Measurements from ENCODE around the gene RHBDD1. TPM values are rescaled to one million over a fixed set of nuclear protein-coding genes. Genes with fewer than 3 reads are reported as not detected.

Gene RHBDD1
- total RNA-seq, 2 donors from 2014 or later, result 10.2 to 17.3 TPM

GRCh38 chr2:227016894-227017293, 181.0 kb downstream of the RHBDD1 start:
- TF ChIP-seq, protein P1, sequence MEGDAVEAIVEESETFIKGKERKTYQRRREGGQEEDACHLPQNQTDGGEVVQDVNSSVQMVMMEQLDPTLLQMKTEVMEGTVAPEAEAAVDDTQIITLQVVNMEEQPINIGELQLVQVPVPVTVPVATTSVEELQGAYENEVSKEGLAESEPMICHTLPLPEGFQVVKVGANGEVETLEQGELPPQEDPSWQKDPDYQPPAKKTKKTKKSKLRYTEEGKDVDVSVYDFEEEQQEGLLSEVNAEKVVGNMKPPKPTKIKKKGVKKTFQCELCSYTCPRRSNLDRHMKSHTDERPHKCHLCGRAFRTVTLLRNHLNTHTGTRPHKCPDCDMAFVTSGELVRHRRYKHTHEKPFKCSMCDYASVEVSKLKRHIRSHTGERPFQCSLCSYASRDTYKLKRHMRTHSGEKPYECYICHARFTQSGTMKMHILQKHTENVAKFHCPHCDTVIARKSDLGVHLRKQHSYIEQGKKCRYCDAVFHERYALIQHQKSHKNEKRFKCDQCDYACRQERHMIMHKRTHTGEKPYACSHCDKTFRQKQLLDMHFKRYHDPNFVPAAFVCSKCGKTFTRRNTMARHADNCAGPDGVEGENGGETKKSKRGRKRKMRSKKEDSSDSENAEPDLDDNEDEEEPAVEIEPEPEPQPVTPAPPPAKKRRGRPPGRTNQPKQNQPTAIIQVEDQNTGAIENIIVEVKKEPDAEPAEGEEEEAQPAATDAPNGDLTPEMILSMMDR (IDR thresholded peaks at IDR 0.05), result no peak
- no peak for ATAC-seq (ENCODE audit: insufficient number of reproducible peaks, low FRiP score, low read depth)
- no peak for DNase-seq (ENCODE audit: low spot score)
- H3K4me1 ChIP-seq (ENCODE audit: control insufficient read depth in 1 of 2, low read depth in 2 of 2), result no peaks in the 10 kb centered on the region
- H3K27ac ChIP-seq, result no peak overlapping the region
- no peaks in the 10 kb centered on the region for H3K9me3 ChIP-seq
- H3K36me3 ChIP-seq, result peaks cover 10% of the 10 kb centered on the region
- no peaks in the 10 kb centered on the region for H3K27me3 ChIP-seq (replicated peaks; ENCODE audit: insufficient read depth)
- no peak overlapping the region for H3K4me3 ChIP-seq

DNA sequence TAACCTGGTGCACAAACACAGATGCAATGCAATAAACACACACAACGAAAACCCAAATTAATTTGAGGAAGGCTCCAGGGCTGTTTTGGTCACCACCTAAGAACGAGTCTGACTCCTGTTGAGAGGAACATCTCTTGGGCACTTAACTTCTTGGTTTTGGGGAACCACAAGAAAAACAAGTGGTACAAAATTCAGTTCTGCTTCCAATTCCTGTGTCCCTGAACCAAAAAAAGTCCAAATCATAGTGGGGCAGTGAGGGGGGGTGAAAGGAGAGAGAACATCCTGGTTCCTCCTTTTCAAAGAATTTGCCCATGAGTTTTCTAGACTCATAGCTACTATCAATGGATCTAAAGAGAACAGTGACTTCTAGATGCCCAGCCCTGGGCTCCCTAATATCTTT, 184.6 kb downstream of the RHBDD1 start:
- Histone ChIP-seq H3K27ac (no peak overlapping the region), H3K4me1 (ENCODE audit: control insufficient read depth in 1 of 2, low read depth in 2 of 2) (no peaks in the 10 kb centered on the region), H3K36me3 (peaks cover 12% of the 10 kb centered on the region), H3K9me3 (no peaks in the 10 kb centered on the region), H3K4me3 (no peak overlapping the region), H3K27me3 (replicated peaks; ENCODE audit: insufficient read depth) (no peaks in the 10 kb centered on the region)
- TF ChIP-seq, protein P1 (IDR thresholded peaks at IDR 0.05), result no peak
- ATAC-seq (ENCODE audit: insufficient number of reproducible peaks, low FRiP score, low read depth) (no peak), DNase-seq (ENCODE audit: low spot score) (no peak)

DNA sequence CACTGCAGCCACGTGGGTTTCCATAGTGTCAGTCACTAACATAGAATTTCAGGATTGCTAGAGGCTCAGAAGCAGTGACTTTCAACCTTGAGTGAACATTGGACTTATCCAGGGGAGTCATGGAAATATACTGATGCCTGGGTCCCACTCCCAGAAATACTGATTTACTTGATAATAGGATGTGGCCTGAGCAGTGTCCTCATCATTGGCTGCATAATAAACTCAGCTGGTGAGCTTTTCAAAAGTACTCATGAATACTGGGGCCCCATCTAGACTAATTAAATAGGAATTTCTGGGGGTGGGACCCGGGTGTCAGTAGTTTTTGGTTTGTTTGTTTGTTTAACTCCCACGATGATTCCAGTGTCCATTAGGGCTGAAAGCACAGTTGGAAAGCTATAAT, 186.8 kb downstream of the RHBDD1 start:
- no peaks in the 10 kb centered on the region for H3K9me3 ChIP-seq
- peaks cover 12% of the 10 kb centered on the region for H3K36me3 ChIP-seq
- DNase-seq (ENCODE audit: low spot score) (no peak), ATAC-seq (ENCODE audit: insufficient number of reproducible peaks, low FRiP score, low read depth) (no peak)
- TF ChIP-seq, protein P1 (IDR thresholded peaks at IDR 0.05), result no peak
- no peak overlapping the region for H3K4me3 ChIP-seq
- no peaks in the 10 kb centered on the region for H3K27me3 ChIP-seq (replicated peaks; ENCODE audit: insufficient read depth)
- no peak overlapping the region for H3K27ac ChIP-seq
- no peaks in the 10 kb centered on the region for H3K4me1 ChIP-seq (ENCODE audit: control insufficient read depth in 1 of 2, low read depth in 2 of 2)

DNA sequence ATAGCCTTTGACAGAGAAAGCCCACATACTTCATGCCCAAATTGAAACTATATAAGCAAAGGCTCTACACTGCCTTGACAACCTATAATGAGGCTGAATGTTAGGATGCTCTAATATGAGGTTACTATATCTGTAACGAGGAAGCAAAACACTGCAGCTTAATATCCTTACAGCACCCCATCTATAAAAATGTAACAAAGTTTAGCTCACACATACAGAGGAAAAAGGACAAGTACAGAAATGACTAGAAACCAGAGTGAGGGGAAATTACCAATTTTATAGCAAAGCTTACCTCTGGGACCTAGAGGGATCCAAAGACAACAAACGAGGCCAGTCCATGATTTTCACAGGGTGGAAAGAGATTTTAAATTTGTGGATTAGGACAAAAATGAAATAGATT, 189.7 kb downstream of the RHBDD1 start:
- TF ChIP-seq, protein P1 (IDR thresholded peaks at IDR 0.05), result no peak

GRCh38 chr2:227029426-227030105, 193.7 kb downstream of the RHBDD1 start:
- Histone ChIP-seq H3K4me3 (no peak overlapping the region), H3K27ac (no peak overlapping the region), H3K36me3 (peaks cover 6% of the 10 kb centered on the region), H3K4me1 (ENCODE audit: control insufficient read depth in 1 of 2, low read depth in 2 of 2) (no peaks in the 10 kb centered on the region), H3K9me3 (no peaks in the 10 kb centered on the region), H3K27me3 (replicated peaks; ENCODE audit: insufficient read depth) (no peaks in the 10 kb centered on the region)
- no peak for DNase-seq (ENCODE audit: low spot score)
- TF ChIP-seq, protein P1 (IDR thresholded peaks at IDR 0.05), result no peak
- no peak for ATAC-seq (ENCODE audit: insufficient number of reproducible peaks, low FRiP score, low read depth)

More for the DNA sequence above, 189.7 kb downstream of the RHBDD1 start:
- no peak overlapping the region for H3K4me3 ChIP-seq
- H3K27me3 ChIP-seq (replicated peaks; ENCODE audit: insufficient read depth), result no peaks in the 10 kb centered on the region
- no peak overlapping the region for H3K27ac ChIP-seq
- no peaks in the 10 kb centered on the region for H3K9me3 ChIP-seq
- H3K36me3 ChIP-seq, result peaks cover 5% of the 10 kb centered on the region
- no peaks in the 10 kb centered on the region for H3K4me1 ChIP-seq (ENCODE audit: control insufficient read depth in 1 of 2, low read depth in 2 of 2)
- ATAC-seq (ENCODE audit: insufficient number of reproducible peaks, low FRiP score, low read depth), result no peak
- DNase-seq (ENCODE audit: low spot score), result no peak
